Epithelial cell of alveolus of lung (primary cell): ENCODE measurements around the gene USP30. TPM values are rescaled to one million over a fixed set of nuclear protein-coding genes. Genes with fewer than 3 reads are reported as not detected.

Source experiments
- total RNA-seq: library from RNA; depleted of rRNA; stranded (reverse); fragments of >200 nt; gene quantifications from 2 replicates; pipeline ENCODE4 v1.2.1, GENCODE V29; 2015

Gene USP30
- 11.1 and 12.1 TPM in 2 replicates for total RNA-seq

DNA sequence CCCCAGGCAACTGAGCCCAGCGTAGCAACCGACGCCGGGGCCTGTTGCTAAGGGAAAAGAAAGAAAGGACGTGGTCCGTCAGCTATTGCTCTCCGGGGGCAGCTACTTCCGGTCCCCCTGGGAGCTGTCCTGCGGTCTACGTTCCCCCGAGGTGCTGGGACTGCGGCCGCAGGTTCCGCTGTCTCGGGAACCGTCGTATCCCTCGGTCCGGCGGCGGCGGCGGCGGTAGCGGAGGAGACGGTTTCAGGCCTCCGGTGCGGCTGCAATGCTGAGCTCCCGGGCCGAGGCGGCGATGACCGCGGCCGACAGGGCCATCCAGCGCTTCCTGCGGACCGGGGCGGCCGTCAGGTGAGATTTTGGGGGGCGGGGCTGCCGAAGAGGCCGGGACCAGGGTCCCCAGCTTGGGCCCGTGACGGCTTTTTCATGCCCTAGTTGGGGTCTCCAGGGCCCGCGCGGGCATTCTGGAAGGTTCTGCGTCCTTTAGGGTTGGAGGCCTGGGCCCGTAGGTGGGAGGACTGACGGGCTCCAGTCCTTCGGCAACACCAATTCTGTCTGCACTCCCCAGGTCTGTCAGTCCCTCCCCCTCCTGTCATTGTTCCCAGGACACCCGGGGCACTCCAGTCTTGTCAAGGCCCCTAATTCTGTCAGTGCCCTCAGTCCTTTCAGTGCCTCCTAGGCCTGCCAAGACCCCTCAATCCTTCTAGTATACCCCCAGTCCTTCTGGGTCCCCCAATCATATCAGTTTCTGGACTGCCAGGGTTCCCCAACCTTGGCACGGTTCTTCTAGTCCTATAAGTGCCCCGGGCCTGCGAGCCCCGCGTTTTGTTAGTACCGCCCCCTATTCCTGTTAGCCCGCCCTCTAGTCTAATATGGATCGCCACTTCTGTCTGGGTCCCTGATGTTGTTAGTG, at the start of gene USP30:
USP30 (plus strand) TSS at position 163 of the 910 bp plus-strand sequence; CDS start at position 266, 103 bp downstream.

GRCh38 chr12:109020796-109021380, 31.5 kb upstream of the USP30 start, which contains the start of gene SVOP:
Gene SVOP (minus strand): TSS chr12:109021068. CDS start chr12:109020868, 200 bp downstream.

DNA sequence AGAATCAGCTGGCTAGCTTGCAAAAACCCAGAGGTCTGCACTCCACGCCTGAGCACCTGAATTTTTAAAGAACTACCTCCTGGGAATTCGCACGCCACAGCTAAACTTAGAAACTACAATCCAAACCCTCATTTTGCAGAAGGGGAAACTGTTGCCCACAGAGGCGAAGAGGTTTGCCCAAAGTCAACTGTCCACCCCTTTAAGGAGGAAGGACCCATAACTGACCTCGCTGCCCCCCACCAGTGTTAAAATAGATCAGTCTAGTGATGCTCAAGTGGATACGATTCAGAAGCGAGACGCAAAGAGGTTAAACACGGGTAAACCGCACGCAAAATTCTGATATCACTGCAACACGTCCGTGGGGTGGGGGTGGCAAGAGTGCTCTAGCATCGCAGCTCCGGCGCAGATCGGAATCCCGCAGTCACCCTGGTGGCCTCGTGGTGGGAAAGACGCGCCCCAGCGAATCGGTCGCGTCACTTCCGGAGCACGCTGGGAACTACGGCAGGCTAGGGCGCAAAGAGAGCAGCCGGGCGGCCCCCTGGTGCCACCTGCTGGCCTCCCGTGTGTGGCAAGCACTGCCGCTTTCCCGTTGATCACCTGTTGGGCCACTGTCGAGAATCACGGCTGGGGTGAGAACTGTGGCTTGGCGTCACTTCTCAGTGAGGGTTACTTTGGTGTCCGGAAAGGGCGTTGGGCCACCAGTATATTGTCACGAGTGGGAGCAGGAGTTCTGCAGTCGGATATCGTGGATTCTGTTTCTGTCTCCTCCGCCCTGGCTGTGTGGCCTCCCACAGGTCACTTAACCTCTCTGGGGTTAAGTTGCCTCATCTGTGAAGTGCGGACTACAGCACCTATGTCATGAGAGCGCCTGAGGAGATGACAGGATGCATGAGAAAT, 40.9 kb downstream of the USP30 start, which contains the start of gene ALKBH2:
ALKBH2 (minus strand) TSS at position 451 of the 897 bp plus-strand sequence. CDS start 686 bp downstream, outside the sequence.

GRCh38 chr12:109097435-109098182, 45.2 kb downstream of the USP30 start, which contains the start of gene UNG:
Gene UNG (plus strand): TSS chr12:109097597. CDS start chr12:109097680, 83 bp downstream.

DNA sequence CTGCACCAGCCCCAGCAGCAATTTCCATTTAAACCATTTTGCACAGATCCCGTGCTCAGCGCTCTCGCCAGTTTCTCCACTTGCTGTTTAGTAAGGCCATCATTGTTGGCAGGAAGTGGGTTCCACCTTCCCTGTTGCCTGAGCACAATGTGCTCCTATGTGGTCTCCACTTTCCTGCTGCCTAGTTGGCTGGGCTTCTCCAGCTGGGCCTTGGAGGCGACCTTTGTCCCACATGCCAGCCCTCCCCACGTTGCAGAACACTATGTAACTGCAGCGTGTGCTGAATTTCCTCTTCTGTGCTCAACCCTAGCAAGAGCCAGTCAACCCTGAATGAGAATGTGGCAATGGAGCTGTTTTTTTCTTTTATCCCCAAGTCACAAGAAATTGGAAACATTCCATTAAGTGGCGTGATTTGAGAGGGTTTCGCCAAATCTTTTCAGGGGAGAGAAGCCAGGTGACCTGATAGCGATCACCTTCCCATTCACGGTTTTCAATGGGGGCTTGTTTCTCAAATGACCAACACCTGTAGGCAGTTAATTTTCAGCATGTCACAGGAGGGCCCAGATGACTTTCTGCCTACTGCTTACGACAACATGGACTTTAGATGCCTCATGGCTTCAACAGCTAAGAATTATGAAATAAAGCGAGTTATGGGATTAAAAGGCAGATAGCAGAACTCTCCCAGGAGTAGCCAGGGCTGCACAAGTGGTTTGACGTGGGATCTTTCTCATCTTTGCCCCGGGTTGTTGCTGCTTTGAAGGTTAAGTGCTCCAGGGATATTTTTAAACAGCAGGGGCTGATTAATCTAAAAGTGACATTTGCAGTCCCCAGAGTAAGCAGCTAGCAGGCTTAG, 63.6 kb downstream of the USP30 start, which contains the start of gene ACACB:
ACACB (plus strand) TSS at position 830 of the 853 bp plus-strand sequence. CDS start 22,819 bp downstream, outside the sequence.

Other genes with a start within 250 kb of the USP30 start
- gene SSH1, start 195.0 kb upstream of the USP30 start, total RNA-seq: 19.7 and 22.7 TPM in 2 replicates
- not detected in 2 replicates for gene DAO, start 172.5 kb upstream of the USP30 start, total RNA-seq
- gene SVOP, start 31.5 kb upstream of the USP30 start, total RNA-seq: not detected in 2 replicates
- gene ALKBH2, start 40.9 kb downstream of the USP30 start, total RNA-seq: 18.0 and 23.7 TPM in 2 replicates
- 29.6 and 30.3 TPM in 2 replicates for gene UNG, start 45.0 kb downstream of the USP30 start, total RNA-seq
- gene ACACB, start 64.0 kb downstream of the USP30 start, total RNA-seq: 2.6 and 3.4 TPM in 2 replicates